H9 (cell line): ENCODE results near the gene NRP2. TPM values are rescaled to one million over a fixed set of nuclear protein-coding genes. Genes with fewer than 3 reads are reported as not detected.
A peak's percentile ranks its signal among the peaks of the same experiment; 100 is the strongest.

Experiments used
- DNase-seq: peaks from one replicate; pipeline ENCODE4 v3.0.0-alpha.2; 2017
- H2AFZ ChIP-seq: one replicate; pipeline ENCODE4 v1.6.1; 2013; ENCODE audit warnings: mild to moderate bottlenecking, low read length, control low read depth, moderate library complexity
- H2AK5ac ChIP-seq: 2 replicates; pipeline ENCODE4 v1.6.1; 2013; ENCODE audit warnings: low read length, control low read depth, mixed read lengths; ENCODE audit not compliant: insufficient read length
- H2BK120ac ChIP-seq: one replicate; pipeline ENCODE4 v1.6.1; 2013; ENCODE audit warnings: low read depth, mild to moderate bottlenecking, low read length, control low read depth, inconsistent platforms; ENCODE audit not compliant: poor library complexity, severe bottlenecking
- H2BK12ac ChIP-seq: 2 replicates; pipeline ENCODE4 v1.6.1; 2013; ENCODE audit warnings: low read length, control low read depth, mixed read lengths, low read depth; ENCODE audit not compliant: insufficient read length
- H2BK15ac ChIP-seq: 2 replicates; pipeline ENCODE4 v1.6.1; 2013; ENCODE audit warnings: low read depth, low read length, control low read depth
- H2BK20ac ChIP-seq: one replicate; pipeline ENCODE4 v1.6.1; 2013; ENCODE audit warnings: low read depth, mild to moderate bottlenecking, low read length, control low read depth, inconsistent platforms; ENCODE audit not compliant: poor library complexity, severe bottlenecking
- H2BK5ac ChIP-seq: 2 replicates; pipeline ENCODE4 v1.6.1; 2013; ENCODE audit warnings: low read length, control low read depth, mixed read lengths; ENCODE audit not compliant: insufficient read length
- H3K14ac ChIP-seq: 2 replicates; pipeline ENCODE4 v1.6.1; 2013; ENCODE audit warnings: low read length, control low read depth; ENCODE audit not compliant: insufficient read depth
- H3K18ac ChIP-seq: 2 replicates; pipeline ENCODE4 v1.6.1; 2013; ENCODE audit warnings: low read depth, mild to moderate bottlenecking, mixed read lengths, low read length, control low read depth; ENCODE audit not compliant: insufficient read length
- H3K23ac ChIP-seq: 2 replicates; pipeline ENCODE4 v1.6.1; 2013; ENCODE audit warnings: low read length, control low read depth, mixed read lengths, low read depth; ENCODE audit not compliant: insufficient read length
- H3K23me2 ChIP-seq: 2 replicates; pipeline ENCODE4 v1.6.1; 2013; ENCODE audit warnings: low read depth, mild to moderate bottlenecking, mixed read lengths, low read length, control low read depth; ENCODE audit not compliant: insufficient read length, poor library complexity, severe bottlenecking
- H3K27ac ChIP-seq: 2 replicates; pipeline ENCODE4 v1.5.1; 2013; ENCODE audit warnings: low read length, control low read depth, mixed read lengths, low read depth; ENCODE audit not compliant: insufficient read length
- H3K27me3 ChIP-seq: 2 replicates; pipeline ENCODE4 v1.6.1; 2013; ENCODE audit warnings: low read length, control low read depth, inconsistent platforms; ENCODE audit not compliant: insufficient read depth
- H3K4ac ChIP-seq: 2 replicates; pipeline ENCODE4 v1.6.1; 2013; ENCODE audit warnings: low read depth, mild to moderate bottlenecking, control low read depth, inconsistent platforms, low read length, moderate library complexity
- H3K4me1 ChIP-seq: 2 replicates; pipeline ENCODE4 v1.6.1; 2013; ENCODE audit warnings: low read length, control low read depth, inconsistent platforms; ENCODE audit not compliant: insufficient read depth
- H3K4me2 ChIP-seq: 2 replicates; pipeline ENCODE4 v1.6.1; 2013; ENCODE audit warnings: low read length, control low read depth, mixed read lengths; ENCODE audit not compliant: insufficient read length, insufficient read depth
- H3K56ac ChIP-seq: 2 replicates; pipeline ENCODE4 v1.6.1; 2013; ENCODE audit warnings: low read depth, mild to moderate bottlenecking, mixed read lengths, low read length, control low read depth; ENCODE audit not compliant: insufficient read length
- H3K79me1 ChIP-seq: 2 replicates; pipeline ENCODE4 v1.6.1; 2013; ENCODE audit warnings: low read depth, mild to moderate bottlenecking, moderate library complexity, low read length, control low read depth, inconsistent platforms; ENCODE audit not compliant: insufficient read depth, poor library complexity, severe bottlenecking
- H3K79me2 ChIP-seq: 2 replicates; pipeline ENCODE4 v1.6.1; 2013; ENCODE audit warnings: low read length, control low read depth, inconsistent platforms; ENCODE audit not compliant: insufficient read depth
- H3K9ac ChIP-seq: 2 replicates; pipeline ENCODE4 v1.6.1; 2013; ENCODE audit warnings: low read length, control low read depth, mixed read lengths; ENCODE audit not compliant: insufficient read length; ENCODE audit errors: extremely low read depth
- H3K9me3 ChIP-seq: one replicate; pipeline ENCODE4 v1.6.1; 2013; ENCODE audit warnings: low read depth, low read length, inconsistent platforms; ENCODE audit not compliant: control insufficient read depth
- H3T11ph ChIP-seq: one replicate; pipeline ENCODE4 v1.6.1; 2013; ENCODE audit warnings: mild to moderate bottlenecking, low read length, control low read depth, inconsistent platforms
- H4K20me1 ChIP-seq: one replicate; pipeline ENCODE4 v1.6.1; 2013; ENCODE audit not compliant: control insufficient read depth, insufficient read length, insufficient read depth
- H4K5ac ChIP-seq: 2 replicates; pipeline ENCODE4 v1.6.1; 2013; ENCODE audit warnings: low read depth, mild to moderate bottlenecking, mixed read lengths, low read length, control low read depth; ENCODE audit not compliant: insufficient read length
- H4K8ac ChIP-seq: replicated peaks from 2 replicates; pipeline ENCODE4 v1.6.1; 2013; ENCODE audit warnings: low read length, control low read depth, mixed read lengths, low read depth; ENCODE audit not compliant: insufficient read length
- H4K91ac ChIP-seq: 2 replicates; pipeline ENCODE4 v1.6.1; 2013; ENCODE audit warnings: low read depth, mild to moderate bottlenecking, moderate library complexity, mixed read lengths, low read length, control low read depth; ENCODE audit not compliant: insufficient read length
- H3K27ac Mint-ChIP-seq, 3 experiments: 2 replicates in 2 of 3; 3 replicates in 1 of 3; pipeline ENCODE4 v1.8.0; 2020 to 2021; ENCODE audit warnings: mixed read lengths in 3 of 3, mild to moderate bottlenecking in 1 of 3, moderate library complexity in 1 of 3
- H3K27me3 Mint-ChIP-seq: 2 replicates; pipeline ENCODE4 v1.8.0; 2021; ENCODE audit warnings: low read depth, mild to moderate bottlenecking, moderate library complexity, mixed read lengths
- H3K36me3 Mint-ChIP-seq, 3 experiments: 2 replicates in 2 of 3; 3 replicates in 1 of 3; pipeline ENCODE4 v1.8.0; 2020 to 2021; ENCODE audit warnings: low read depth in 3 of 3, mixed read lengths in 3 of 3; ENCODE audit not compliant: insufficient read depth in 1 of 3
- H3K4me1 Mint-ChIP-seq, 2 experiments: 2 replicates each; pipeline ENCODE4 v1.8.0; 2020; ENCODE audit warnings: mixed read lengths in 2 of 2
- H3K4me3 Mint-ChIP-seq, 2 experiments: 2 replicates in 1 of 2; 3 replicates in 1 of 2; pipeline ENCODE4 v1.8.0; 2020 to 2021; ENCODE audit warnings: mild to moderate bottlenecking in 2 of 2, mixed read lengths in 2 of 2, moderate library complexity in 1 of 2
- H3K9me3 Mint-ChIP-seq, 2 experiments: 2 replicates in 1 of 2; 3 replicates in 1 of 2; pipeline ENCODE4 v1.8.0; 2020; ENCODE audit warnings: mild to moderate bottlenecking in 2 of 2, mixed read lengths in 2 of 2, moderate library complexity in 1 of 2
- CTCF ChIP-seq: fragments of 200-600 bp; sonication (generic); conservative IDR thresholded peaks from 3 replicates; pipeline ENCODE4 v1.8.0; 2021; ENCODE audit warnings: antibody characterized with exemption, mild to moderate bottlenecking
- WGBS: extraction: QIAGEN DNeasy Blood & Tissue Kit; methylation state at CpG from one replicate; pipeline ENCODE4 v1.1.7; 2013; ENCODE audit warnings: missing lambda C conversion rate, low lambda C conversion rate, mixed read lengths; ENCODE audit not compliant: insufficient read length; ENCODE audit errors: extremely low coverage; 5-methylcytosine and 5-hydroxymethylcytosine counted together
- total RNA-seq: library from RNA; stranded (reverse); gene quantifications from 2 replicates; pipeline ENCODE4 v1.2.1, GENCODE V29; 2021

Gene NRP2
- total RNA-seq, 1 experiment from 2014 or later, result 19.7 TPM

GRCh38 chr2:205734436-205735037 lies 52.2 kb downstream of the NRP2 start:
- peaks cover 7% of the 10 kb centered on the region; the same call in 1 of the 2 replicates for H3K4me1 ChIP-seq
- H3K9ac ChIP-seq, result no peak overlapping the region
- H3K4ac ChIP-seq, result no peak overlapping the region
- no peak overlapping the region for H3K18ac ChIP-seq
- H3K79me2 ChIP-seq, result no peaks in the 10 kb centered on the region
- H3K27me3 ChIP-seq, result no peaks in the 10 kb centered on the region
- H4K5ac ChIP-seq, result no peak overlapping the region
- no peak overlapping the region for H2BK12ac ChIP-seq
- H4K91ac ChIP-seq, result no peak overlapping the region
- H3K36me3 Mint-ChIP-seq, result peaks cover 4 to 16% (median 12%) of the 10 kb centered on the region in 3 experiments
- H3K4me2 ChIP-seq, result no peak overlapping the region
- H2BK5ac ChIP-seq, result no peak overlapping the region
- H4K8ac ChIP-seq, result no peak overlapping the region
- H3K27ac Mint-ChIP-seq, result peak overlapping the region; percentile 93 to 98 (median 96)
- H3K56ac ChIP-seq, result no peak overlapping the region
- no peak overlapping the region for H2AK5ac ChIP-seq
- H3K27me3 Mint-ChIP-seq, result peaks cover 2% of the 10 kb centered on the region; the same call in 1 of the 2 replicates
- no peaks in the 10 kb centered on the region for H3K79me1 ChIP-seq
- DNase-seq, result peak; percentile 62
- no CpG with 5 or more reads among the region's 6 CpGs for WGBS
- H3K4me3 Mint-ChIP-seq, result no peak overlapping the region
- no peak overlapping the region for H3T11ph ChIP-seq
- H2BK15ac ChIP-seq, result no peak overlapping the region
- H2BK20ac ChIP-seq, result no peak overlapping the region
- H3K9me3 ChIP-seq, result no peaks in the 10 kb centered on the region
- no peak overlapping the region for H3K23ac ChIP-seq
- H3K23me2 ChIP-seq, result no peaks in the 10 kb centered on the region
- no peaks in the 10 kb centered on the region for H3K9me3 Mint-ChIP-seq
- TF ChIP-seq CTCF, result no peak
- no peak overlapping the region for H2AFZ ChIP-seq
- no peak overlapping the region for H3K14ac ChIP-seq
- peaks cover 57 to 61% of the 10 kb centered on the region in 2 experiments for H3K4me1 Mint-ChIP-seq
- H2BK120ac ChIP-seq, result no peak overlapping the region
- peak overlapping the region; percentile 17 for H3K27ac ChIP-seq
- no peaks in the 10 kb centered on the region for H4K20me1 ChIP-seq
